Right atrium auricular region (tissue), 2 donors: ENCODE measurements around the gene CEMP1. TPM values are rescaled to one million over a fixed set of nuclear protein-coding genes. Genes with fewer than 3 reads are reported as not detected.

Experiments used
- DNase-seq: peaks from one replicate; pipeline ENCODE4 v3.0.0-alpha.2; 2019; ENCODE audit warnings: low spot score
- H3K27ac ChIP-seq, 2 donors: fragments of 200-600 bp; sonication (generic); 1 replicate in 1 of 2; 2 replicates in 1 of 2; pipeline ENCODE4 v1.5.1; 2016 to 2019
- H3K27me3 ChIP-seq, 2 donors: fragments of 200-600 bp; sonication (generic); one replicate each; pipeline versions ENCODE4 v1.5.1 to v1.6.0; 2017 to 2019
- H3K36me3 ChIP-seq: fragments of 200-600 bp; sonication (generic); one replicate; pipeline ENCODE4 v1.5.1; 2016
- H3K4me1 ChIP-seq, 2 donors: fragments of 200-600 bp; sonication (generic); one replicate each; pipeline versions ENCODE4 v1.5.1 to v1.6.0; 2017 to 2019
- H3K4me3 ChIP-seq, 2 donors: fragments of 200-600 bp; sonication (generic); 1 replicate in 1 of 2; 2 replicates in 1 of 2; pipeline ENCODE4 v1.5.1; 2017 to 2019; ENCODE audit warnings: mild to moderate bottlenecking in 1 of 2, moderate library complexity in 1 of 2
- H3K9me3 ChIP-seq, 2 donors: fragments of 200-600 bp; sonication (generic); one replicate each; pipeline ENCODE4 v1.5.1; 2019
- total RNA-seq, 2 donors: library from RNA; depleted of rRNA; stranded (reverse); fragments of >200 nt; gene quantifications; one replicate each; pipeline ENCODE4 v1.1.0, GENCODE V29; 2016
- TF ChIP-seq, protein P1 (sequence below), 2 donors: fragments of 200-600 bp; sonication (generic); IDR thresholded peaks; one replicate each; pipeline ENCODE4 v1.5.1; 2019; ENCODE audit warnings: antibody characterized with exemption in 2 of 2

CEMP1 gene
- total RNA-seq, 2 donors from 2014 or later = 1.5 TPM; not detected in 1

- TF ChIP-seq, protein P1, sequence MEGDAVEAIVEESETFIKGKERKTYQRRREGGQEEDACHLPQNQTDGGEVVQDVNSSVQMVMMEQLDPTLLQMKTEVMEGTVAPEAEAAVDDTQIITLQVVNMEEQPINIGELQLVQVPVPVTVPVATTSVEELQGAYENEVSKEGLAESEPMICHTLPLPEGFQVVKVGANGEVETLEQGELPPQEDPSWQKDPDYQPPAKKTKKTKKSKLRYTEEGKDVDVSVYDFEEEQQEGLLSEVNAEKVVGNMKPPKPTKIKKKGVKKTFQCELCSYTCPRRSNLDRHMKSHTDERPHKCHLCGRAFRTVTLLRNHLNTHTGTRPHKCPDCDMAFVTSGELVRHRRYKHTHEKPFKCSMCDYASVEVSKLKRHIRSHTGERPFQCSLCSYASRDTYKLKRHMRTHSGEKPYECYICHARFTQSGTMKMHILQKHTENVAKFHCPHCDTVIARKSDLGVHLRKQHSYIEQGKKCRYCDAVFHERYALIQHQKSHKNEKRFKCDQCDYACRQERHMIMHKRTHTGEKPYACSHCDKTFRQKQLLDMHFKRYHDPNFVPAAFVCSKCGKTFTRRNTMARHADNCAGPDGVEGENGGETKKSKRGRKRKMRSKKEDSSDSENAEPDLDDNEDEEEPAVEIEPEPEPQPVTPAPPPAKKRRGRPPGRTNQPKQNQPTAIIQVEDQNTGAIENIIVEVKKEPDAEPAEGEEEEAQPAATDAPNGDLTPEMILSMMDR (IDR thresholded peaks at IDR 0.05) = no peak
- DNase-seq = no peak
- peaks cover 0 to 31% of the 10 kb centered on the region in 2 donors for H3K4me1 ChIP-seq
- H3K4me3 ChIP-seq = no peak overlapping the region
- peak overlapping the region; percentile 6 to 59 for H3K27ac ChIP-seq
- no peaks in the 10 kb centered on the region for H3K9me3 ChIP-seq
- no peaks in the 10 kb centered on the region for H3K36me3 ChIP-seq
- H3K27me3 ChIP-seq = no peaks in the 10 kb centered on the region
Observed at GRCh38 chr16:2505695-2506094, 25.5 kb downstream of the CEMP1 start.

- peaks cover 0 to 54% of the 10 kb centered on the region in 2 donors for H3K4me1 ChIP-seq
- H3K9me3 ChIP-seq = no peaks in the 10 kb centered on the region
- H3K36me3 ChIP-seq = no peaks in the 10 kb centered on the region
- H3K27ac ChIP-seq = peak overlapping the region; percentile 11 to 63
- no peak for DNase-seq
- H3K27me3 ChIP-seq = no peaks in the 10 kb centered on the region
- no peak overlapping the region for H3K4me3 ChIP-seq
- TF ChIP-seq, protein P1 (IDR thresholded peaks at IDR 0.05) = no peak
Observed at GRCh38 chr16:2501946-2502895, 29.0 kb downstream of the CEMP1 start.

- H3K4me1 ChIP-seq = peaks cover 0 to 59% of the 10 kb centered on the region in 2 donors
- TF ChIP-seq, protein P1 (IDR thresholded peaks at IDR 0.05) = peak; percentile 92 to 100
- peak overlapping the region; percentile 44 to 63 for H3K27ac ChIP-seq
- H3K9me3 ChIP-seq = no peaks in the 10 kb centered on the region
- no peaks in the 10 kb centered on the region for H3K27me3 ChIP-seq
- peak overlapping the region in 1 of 2 donors; percentile 32 for H3K4me3 ChIP-seq
- peak; percentile 85 for DNase-seq
- H3K36me3 ChIP-seq = peaks cover 6% of the 10 kb centered on the region
Observed at GRCh38 chr16:2500918-2501750, 30.1 kb downstream of the CEMP1 start.

DNA sequence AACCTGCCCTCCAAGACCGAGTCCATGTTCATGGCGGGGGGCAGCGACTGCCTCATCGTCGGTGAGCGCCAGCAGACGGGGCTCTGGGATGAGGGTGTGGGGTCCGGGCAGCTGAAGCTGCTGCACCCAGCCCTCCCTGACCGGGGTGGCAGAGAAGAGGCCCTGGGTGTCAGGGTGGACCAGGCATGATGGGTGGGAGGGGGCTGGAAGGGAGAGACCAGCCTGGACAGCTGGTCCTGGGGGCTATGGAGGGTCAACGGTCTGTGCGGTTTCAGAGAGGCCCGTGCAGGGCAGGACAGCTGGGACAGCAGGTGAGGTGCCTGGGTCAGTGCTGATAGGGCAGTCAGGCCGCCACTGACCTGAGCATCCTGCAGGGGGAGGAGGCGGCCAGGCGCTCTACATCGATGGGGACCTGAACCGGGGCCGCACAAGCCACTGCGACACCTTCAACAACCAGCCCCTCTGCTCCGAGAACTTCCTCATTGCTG is 30.7 kb downstream of the CEMP1 start:
- no peak for DNase-seq
- Histone ChIP-seq H3K9me3 (no peaks in the 10 kb centered on the region), H3K27me3 (no peaks in the 10 kb centered on the region), H3K4me1 (peaks cover 0 to 54% of the 10 kb centered on the region in 2 donors), H3K4me3 (no peak overlapping the region), H3K27ac (no peak overlapping the region), H3K36me3 (peaks cover 7% of the 10 kb centered on the region)
- TF ChIP-seq, protein P1 (IDR thresholded peaks at IDR 0.05) = no peak

DNA sequence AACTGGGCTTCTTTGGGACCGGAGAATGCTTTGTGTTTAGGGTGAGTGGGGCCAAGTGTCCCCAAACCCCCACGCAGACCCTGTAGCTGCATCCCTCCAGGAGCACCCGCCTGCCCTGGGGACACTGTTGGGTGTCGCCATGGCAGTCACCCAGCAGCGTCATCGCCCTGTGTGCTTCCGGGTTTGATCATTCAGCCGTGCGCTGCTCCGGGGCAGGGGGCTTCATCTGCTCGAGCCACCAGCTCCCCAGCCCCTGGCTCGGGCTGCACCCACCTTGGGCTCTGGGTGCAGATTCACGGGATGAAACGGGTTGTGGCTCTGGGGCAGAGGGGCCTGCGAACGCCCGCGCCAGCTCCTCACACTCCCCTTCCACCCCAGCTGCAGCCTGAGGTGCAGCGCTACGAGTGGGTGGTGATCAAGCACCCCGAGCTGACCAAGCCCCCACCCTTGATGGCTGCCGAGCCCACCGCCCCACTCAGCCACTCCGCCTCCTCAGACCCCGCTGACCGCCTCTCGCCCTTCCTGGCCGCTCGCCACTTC is 31.2 kb downstream of the CEMP1 start:
- no peak for DNase-seq
- H3K27me3 ChIP-seq = no peaks in the 10 kb centered on the region
- peaks cover 0 to 52% of the 10 kb centered on the region in 2 donors for H3K4me1 ChIP-seq
- H3K27ac ChIP-seq = no peak overlapping the region
- TF ChIP-seq, protein P1 (IDR thresholded peaks at IDR 0.05) = no peak
- H3K9me3 ChIP-seq = no peaks in the 10 kb centered on the region
- no peak overlapping the region for H3K4me3 ChIP-seq
- H3K36me3 ChIP-seq = peaks cover 7% of the 10 kb centered on the region
